ENCODE results near the gene SLC51B. TPM values are rescaled to one million over a fixed set of nuclear protein-coding genes. Genes with fewer than 3 reads are reported as not detected.
"Not testable (repeated sequence)": the region's sequence is repeated elsewhere in the genome, so short reads cannot be mapped to it uniquely, and the experiment has no call there.

Gene SLC51B
- total and polyA plus RNA-seq, 2 of the 4 experiments (the other 2 are of a cell fraction), result not detected

- H4K91ac ChIP-seq (ENCODE audit: insufficient read depth, low read depth, low read length); H2BK15ac ChIP-seq (ENCODE audit: low read depth, low read length); in situ Hi-C loops (cut with MboI; ENCODE audit: low sequenced_read_pairs); intact Hi-C loops (cut with micrococcal nuclease); H4K20me1 ChIP-seq (ENCODE audit: insufficient read depth, low read length); H3K4me1 ChIP-seq (ENCODE audit: control insufficient read depth, insufficient read depth, low read length); H3K4me2 ChIP-seq (ENCODE audit: low read depth, low read length); CTCF ChIA-PET; H2AK9ac ChIP-seq (replicated peaks; ENCODE audit: low read depth, low read length, poor library complexity); H3K27ac ChIP-seq (ENCODE audit: insufficient read depth, low read length); H3K18ac ChIP-seq (ENCODE audit: low read depth, low read length); H3K56ac ChIP-seq (ENCODE audit: extremely low read depth, insufficient read depth, low read length); H3K9me3 ChIP-seq (ENCODE audit: control insufficient read depth, insufficient read depth, low read length); H2AK5ac ChIP-seq (ENCODE audit: low read depth, low read length); H3K23ac ChIP-seq (ENCODE audit: low read depth, low read length); H3K4ac ChIP-seq (ENCODE audit: low read depth, low read length); H2BK120ac ChIP-seq (ENCODE audit: low read depth, low read length); H3K14ac ChIP-seq (replicated peaks; ENCODE audit: low read depth, low read length); H3K79me1 ChIP-seq (ENCODE audit: low read depth in 1 of 2, low read length in 2 of 2); dilution Hi-C loops (cut with HindIII; ENCODE audit: low sequenced_read_pairs, unreplicated experiment); H3K9ac ChIP-seq (ENCODE audit: low read depth, low read length); H3K27me3 ChIP-seq (ENCODE audit: control insufficient read depth, insufficient read depth, low read length); BruUV-seq (replicated peaks); H3K4me3 ChIP-seq (ENCODE audit: insufficient read depth, low read depth, low read length); H2BK5ac ChIP-seq (ENCODE audit: low read depth, low read length, poor library complexity, severe bottlenecking); POLR2A ChIA-PET (ENCODE audit: unreplicated experiment); ATAC-seq (ENCODE audit: low read depth); H2AFZ ChIP-seq (replicated peaks; ENCODE audit: low read length, poor library complexity); H3K9me1 ChIP-seq (ENCODE audit: insufficient read depth, low read length); H2BK20ac ChIP-seq (ENCODE audit: low read depth, low read length); H4K5ac ChIP-seq (ENCODE audit: low read depth, low read length); H4K8ac ChIP-seq (ENCODE audit: low read depth in 2 of 2, low read length in 2 of 2); DNase-seq: not testable (repeated sequence)
- WGBS, 2 experiments (ENCODE audit: extremely low coverage in 2 of 2, insufficient read length in 1 of 2), result 95% methylated on average over 3 of the region's 10 CpGs; no CpG with 5 or more reads in 1 of the 2 experiments
- H3K36me3 ChIP-seq (ENCODE audit: control insufficient read depth, insufficient read depth, low read length), result peaks cover 30% of the 10 kb centered on the region
These were observed 54.6 kb downstream of the SLC51B start for GRCh38 chr15:65099801-65100200.

Data from IMR-90 (cell line).